ENCODE data around the gene BCS1L. TPM values are rescaled to one million over a fixed set of nuclear protein-coding genes. Genes with fewer than 3 reads are reported as not detected.

BCS1L gene
- total RNA-seq, 3 donors from 2014 or later (not counting 1 experiment from before 2014, with no cell fraction given): 20.1 to 30.9 (median 20.5) TPM

- Mint-ChIP-seq H3K4me1 (peaks cover 16 to 22% of the 10 kb centered on the region in 2 donors), H3K4me3 (peak overlapping the region; percentile 92), H3K27ac (peak overlapping the region; percentile 91 to 92), H3K27me3 (ENCODE audit: low read depth in 2 of 2) (no peaks in the 10 kb centered on the region), H3K9me3 (no peaks in the 10 kb centered on the region), H3K36me3 (no peaks in the 10 kb centered on the region)
- Histone ChIP-seq H3K4me3 (ENCODE audit: low read length) (peak overlapping the region; percentile 75), H3K9me3 (ENCODE audit: control insufficient read depth, insufficient read depth, low read length) (no peaks in the 10 kb centered on the region), H3K27me3 (ENCODE audit: control insufficient read depth, insufficient read depth, low read length) (no peaks in the 10 kb centered on the region), H3K36me3 (ENCODE audit: control insufficient read depth, insufficient read depth, low read length) (peaks cover 14% of the 10 kb centered on the region), H3K4me1 (ENCODE audit: control insufficient read depth, insufficient read depth, low read length) (peaks cover 17% of the 10 kb centered on the region), H3K27ac (ENCODE audit: low read length) (peak overlapping the region; percentile 37)
- TF ChIP-seq CTCF (IDR thresholded peaks at IDR 0.05): no peak
- WGBS (ENCODE audit: insufficient coverage): 50% methylated on average over 12 of the region's 12 CpGs
- intact Hi-C loops (cut with micrococcal nuclease): no loop called here
- ATAC-seq (peak in 1 of 3 donors; percentile 2), DNase-seq (peak in 1 of 2 donors; percentile 16)
These were observed 11.7 kb downstream of the BCS1L start for GRCh38 chr2:218671097-218671653.

- Mint-ChIP-seq H3K36me3 (no peaks in the 10 kb centered on the region), H3K4me3 (peak within 1 kb of the TSS; percentile 92), H3K4me1 (peaks cover 16 to 22% of the 10 kb centered on the region in 2 donors), H3K27me3 (ENCODE audit: low read depth in 2 of 2) (no peaks in the 10 kb centered on the region), H3K9me3 (no peaks in the 10 kb centered on the region), H3K27ac (peak within 1 kb of the TSS; percentile 91 to 92)
- Histone ChIP-seq H3K36me3 (ENCODE audit: control insufficient read depth, insufficient read depth, low read length) (peaks cover 8% of the 10 kb centered on the region), H3K27me3 (ENCODE audit: control insufficient read depth, insufficient read depth, low read length) (no peaks in the 10 kb centered on the region), H3K9me3 (ENCODE audit: control insufficient read depth, insufficient read depth, low read length) (no peaks in the 10 kb centered on the region), H3K27ac (ENCODE audit: low read length) (peak within 1 kb of the TSS; percentile 37), H3K4me3 (ENCODE audit: low read length) (peak within 1 kb of the TSS; percentile 75), H3K4me1 (ENCODE audit: control insufficient read depth, insufficient read depth, low read length) (peaks cover 17% of the 10 kb centered on the region)
- intact Hi-C loops (cut with micrococcal nuclease): loop anchor here (1.0 kb wide), 2 partner anchors 13 to 38 kb away; partner anchors contain the start of genes BCS1L, TTLL4 and ZNF142
- TF ChIP-seq CTCF (IDR thresholded peaks at IDR 0.05): no peak
- WGBS (ENCODE audit: insufficient coverage): under 1% methylated on average over 49 of the region's 49 CpGs
- ATAC-seq (peak; percentile 93 to 96 (median 93)), DNase-seq (peak; percentile 69 to 90)
These were observed 12.4 kb downstream of the BCS1L start, which contains the start of the genes RNF25 and STK36 for GRCh38 chr2:218671654-218672566. TSS of gene RNF25 (minus strand) at chr2:218672002. CDS start at chr2:218671970, 32 bp downstream. TSS of gene STK36 (plus strand) at chr2:218672086. CDS start at chr2:218672830, 744 bp downstream.

GRCh38 chr2:218679119-218679518 is 19.6 kb downstream of the BCS1L start:
- H3K27me3 Mint-ChIP-seq (ENCODE audit: low read depth in 2 of 2): no peaks in the 10 kb centered on the region
- Histone ChIP-seq H3K9me3 (ENCODE audit: control insufficient read depth, insufficient read depth, low read length) (no peaks in the 10 kb centered on the region), H3K4me1 (ENCODE audit: control insufficient read depth, insufficient read depth, low read length) (no peaks in the 10 kb centered on the region), H3K4me3 (ENCODE audit: low read length) (no peak overlapping the region), H3K36me3 (ENCODE audit: control insufficient read depth, insufficient read depth, low read length) (no peaks in the 10 kb centered on the region), H3K27me3 (ENCODE audit: control insufficient read depth, insufficient read depth, low read length) (no peaks in the 10 kb centered on the region), H3K27ac (ENCODE audit: low read length) (no peak overlapping the region)
- no peak overlapping the region for H3K27ac Mint-ChIP-seq
- intact Hi-C loops (cut with micrococcal nuclease): no loop called here
- no peak overlapping the region for H3K4me3 Mint-ChIP-seq
- TF ChIP-seq CTCF (IDR thresholded peaks at IDR 0.05): no peak
- no peaks in the 10 kb centered on the region for H3K4me1 Mint-ChIP-seq
- WGBS (ENCODE audit: insufficient coverage): 76% methylated on average over 4 of the region's 4 CpGs
- no peaks in the 10 kb centered on the region for H3K9me3 Mint-ChIP-seq
- no peaks in the 10 kb centered on the region for H3K36me3 Mint-ChIP-seq
- no peak for DNase-seq
- ATAC-seq: no peak
